ENCODE measurements around the gene FBXO15. TPM values are rescaled to one million over a fixed set of nuclear protein-coding genes. Genes with fewer than 3 reads are reported as not detected.

FBXO15 gene
- total RNA-seq, 1 experiment from 2014 or later, result not detected

DNA sequence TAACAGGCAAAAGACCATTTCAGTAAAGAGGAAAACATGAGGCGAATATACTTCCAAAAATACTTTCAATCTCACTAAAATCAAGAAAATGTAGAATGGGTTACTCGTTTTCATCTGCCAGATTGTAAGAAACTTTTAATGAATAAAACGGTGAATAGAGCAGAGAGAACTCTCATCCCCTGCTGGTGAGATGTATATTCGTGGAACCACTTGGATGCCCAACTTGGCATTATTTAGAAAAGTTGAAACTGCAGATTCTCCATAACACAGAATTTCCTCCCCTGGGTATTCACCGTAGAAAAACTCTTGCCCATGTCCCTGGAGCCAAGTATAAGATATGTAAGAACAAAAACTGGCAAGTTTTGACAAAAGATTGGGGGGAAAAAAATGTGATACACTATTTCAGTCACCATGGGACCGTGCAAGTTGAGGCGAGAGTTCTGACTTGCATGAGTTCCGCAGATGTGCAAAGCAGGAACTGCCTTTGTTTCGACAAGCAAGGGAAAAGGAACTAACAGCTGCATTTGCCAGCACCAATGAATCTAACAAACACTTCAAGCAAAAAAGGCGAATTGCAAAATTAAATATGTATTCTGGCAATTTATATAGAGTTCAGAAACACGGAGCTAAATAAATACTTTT, 15.5 kb upstream of the FBXO15 start:
- no peak for DNase-seq (ENCODE audit: low spot score)
- in situ Hi-C loops (cut with HindIII; ENCODE audit: low sequenced_read_pairs), result no loop called here

- in situ Hi-C loops (cut with HindIII; ENCODE audit: low sequenced_read_pairs), result no loop called here
- DNase-seq (ENCODE audit: low spot score), result no peak
Measured at GRCh38 chr18:74155276-74155675, 7.6 kb upstream of the FBXO15 start.

DNA sequence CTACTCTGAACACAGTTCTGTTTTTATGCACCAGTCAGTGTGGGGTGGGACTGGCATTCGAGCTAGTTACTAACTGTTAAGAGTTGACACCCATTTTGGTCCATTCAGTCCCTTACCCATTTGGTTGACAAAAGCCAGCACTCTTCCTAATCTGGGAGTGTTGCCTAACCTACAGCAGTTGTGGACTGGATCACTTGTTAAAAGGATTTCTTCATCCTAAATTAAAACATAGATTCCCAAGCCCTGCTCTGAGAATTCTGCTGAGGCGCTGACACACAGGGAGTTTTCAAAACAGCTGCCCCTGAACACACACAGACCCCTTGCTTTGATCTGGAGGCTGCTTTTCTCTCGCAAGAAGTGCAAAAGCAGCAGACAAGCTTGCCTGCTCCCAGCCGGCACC, 7.1 kb upstream of the FBXO15 start:
- DNase-seq (ENCODE audit: low spot score), result no peak
- in situ Hi-C loops (cut with HindIII; ENCODE audit: low sequenced_read_pairs), result no loop called here

DNA sequence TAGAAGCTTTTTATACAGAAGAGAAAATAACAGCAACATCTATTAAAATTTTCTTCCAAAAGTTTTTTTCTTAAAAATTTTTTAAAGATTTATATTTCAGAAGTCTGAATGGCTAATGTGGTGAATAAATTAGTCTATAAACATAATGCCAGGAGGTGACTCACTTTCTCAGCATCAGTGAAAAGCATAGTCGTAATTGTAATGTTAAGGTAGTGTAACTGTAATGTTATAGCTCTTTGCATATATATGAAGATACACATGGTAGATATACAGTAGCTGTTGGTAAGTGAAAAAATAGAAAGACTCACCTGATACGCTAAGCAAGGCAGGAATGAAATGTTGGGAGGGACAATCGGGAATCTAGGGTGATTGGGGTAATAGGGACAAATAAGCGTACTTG, 6.2 kb upstream of the FBXO15 start:
- DNase-seq (ENCODE audit: low spot score), result no peak
- in situ Hi-C loops (cut with HindIII; ENCODE audit: low sequenced_read_pairs), result no loop called here

DNA sequence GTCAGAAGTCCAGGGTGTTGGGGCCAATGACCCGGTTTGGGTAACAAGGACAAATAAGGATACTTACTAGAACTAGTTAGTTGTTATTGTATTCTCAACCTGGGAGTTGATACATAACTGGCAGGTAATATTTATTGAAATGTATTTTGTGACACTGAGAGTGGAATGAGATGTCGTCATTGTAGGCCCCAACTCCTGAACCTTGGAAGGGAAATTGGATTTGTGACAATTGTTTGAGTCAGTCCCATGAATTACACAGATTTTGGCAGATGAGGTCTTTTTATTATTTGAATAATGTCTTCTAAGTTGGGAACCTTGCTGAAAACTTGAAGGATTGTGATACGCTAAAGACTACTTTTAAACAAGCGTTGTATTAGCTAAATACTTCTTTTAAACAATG, 5.7 kb upstream of the FBXO15 start:
- no peak for DNase-seq (ENCODE audit: low spot score)
- in situ Hi-C loops (cut with HindIII; ENCODE audit: low sequenced_read_pairs), result no loop called here

- in situ Hi-C loops (cut with HindIII; ENCODE audit: low sequenced_read_pairs), result no loop called here
Measured at GRCh38 chr18:74152857-74153256, 5.2 kb upstream of the FBXO15 start.

DNA sequence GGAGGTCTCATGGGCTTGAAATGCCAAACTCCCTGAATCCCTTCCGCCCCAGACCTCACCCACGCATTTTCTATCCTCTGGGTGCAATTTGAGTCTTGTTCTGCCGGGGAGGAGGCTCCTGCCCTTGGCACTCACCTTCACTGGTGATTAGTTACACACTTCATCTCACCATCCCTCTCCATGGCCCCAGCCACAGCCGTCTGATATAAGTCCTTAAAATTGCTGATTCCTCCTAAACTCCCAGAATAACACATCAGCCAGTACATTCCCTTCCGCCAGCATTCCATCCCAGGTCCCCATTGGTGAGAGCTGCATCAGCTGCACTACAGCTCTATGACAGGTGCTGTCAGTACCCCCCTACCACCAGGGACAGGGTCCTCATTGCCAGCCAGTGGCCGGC, 4.6 kb upstream of the FBXO15 start:
- in situ Hi-C loops (cut with HindIII; ENCODE audit: low sequenced_read_pairs), result no loop called here

More at GRCh38 chr18:74152857-74153256, 5.2 kb upstream of the FBXO15 start:
- DNase-seq (ENCODE audit: low spot score), result no peak

GRCh38 chr18:74149878-74150277, 2.2 kb upstream of the FBXO15 start:
- DNase-seq (ENCODE audit: low spot score), result no peak
- in situ Hi-C loops (cut with HindIII; ENCODE audit: low sequenced_read_pairs), result no loop called here

More for the DNA sequence above, 4.6 kb upstream of the FBXO15 start:
- DNase-seq (ENCODE audit: low spot score), result no peak

GRCh38 chr18:74148543-74149070, 973 bp upstream of the FBXO15 start:
- in situ Hi-C loops (cut with HindIII; ENCODE audit: low sequenced_read_pairs), result no loop called here
- no peak for DNase-seq (ENCODE audit: low spot score)

GRCh38 chr18:74147491-74147778, 199 bp downstream of the FBXO15 start:
- in situ Hi-C loops (cut with HindIII; ENCODE audit: low sequenced_read_pairs), result no loop called here
- DNase-seq (ENCODE audit: low spot score), result no peak

GRCh38 chr18:74146756-74147155, 878 bp downstream of the FBXO15 start:
- in situ Hi-C loops (cut with HindIII; ENCODE audit: low sequenced_read_pairs), result no loop called here
- no peak for DNase-seq (ENCODE audit: low spot score)

GRCh38 chr18:74142252-74142651, 5.4 kb downstream of the FBXO15 start:
- DNase-seq (ENCODE audit: low spot score), result no peak
- in situ Hi-C loops (cut with HindIII; ENCODE audit: low sequenced_read_pairs), result no loop called here

DNA sequence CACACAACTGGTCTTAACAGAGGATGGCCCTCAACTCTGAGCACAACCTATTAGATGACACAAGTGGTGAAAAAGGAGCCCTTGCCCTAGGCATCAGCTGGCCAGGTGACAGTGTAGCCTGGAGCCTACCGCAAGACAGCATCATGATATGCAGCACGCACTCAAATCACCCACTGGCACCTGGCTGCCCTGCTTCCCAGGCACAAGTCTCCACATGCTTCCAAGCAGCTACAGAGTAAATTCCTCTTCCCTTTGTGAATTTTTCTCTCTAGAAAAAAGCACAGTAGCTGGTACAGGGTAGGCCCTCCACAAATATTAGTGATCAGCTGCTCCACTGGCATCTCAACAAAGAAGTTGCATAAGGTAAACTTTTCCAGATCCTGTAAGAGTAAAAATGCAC, 6.0 kb downstream of the FBXO15 start:
- no peak for DNase-seq (ENCODE audit: low spot score)
- in situ Hi-C loops (cut with HindIII; ENCODE audit: low sequenced_read_pairs), result no loop called here

DNA sequence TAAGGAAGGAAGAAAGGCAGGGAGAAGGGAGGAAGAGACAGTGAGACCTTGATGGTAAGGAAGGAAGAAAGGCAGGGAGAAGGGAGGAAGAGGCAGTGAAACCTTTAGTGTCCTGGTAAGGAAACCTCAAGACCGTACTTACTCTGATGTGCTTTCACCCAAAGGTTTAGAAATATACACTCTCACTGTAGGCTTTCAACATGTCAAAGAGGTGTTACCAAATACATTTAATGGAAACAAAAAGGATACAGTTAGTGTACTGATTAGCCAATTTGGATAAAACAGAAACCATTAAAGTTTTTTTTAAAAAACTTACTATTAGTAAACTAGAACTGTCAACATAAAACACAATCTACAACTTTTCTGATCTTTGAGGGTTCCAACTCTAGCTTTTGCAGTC, 7.1 kb downstream of the FBXO15 start:
- no peak for DNase-seq (ENCODE audit: low spot score)
- in situ Hi-C loops (cut with HindIII; ENCODE audit: low sequenced_read_pairs), result no loop called here

DNA sequence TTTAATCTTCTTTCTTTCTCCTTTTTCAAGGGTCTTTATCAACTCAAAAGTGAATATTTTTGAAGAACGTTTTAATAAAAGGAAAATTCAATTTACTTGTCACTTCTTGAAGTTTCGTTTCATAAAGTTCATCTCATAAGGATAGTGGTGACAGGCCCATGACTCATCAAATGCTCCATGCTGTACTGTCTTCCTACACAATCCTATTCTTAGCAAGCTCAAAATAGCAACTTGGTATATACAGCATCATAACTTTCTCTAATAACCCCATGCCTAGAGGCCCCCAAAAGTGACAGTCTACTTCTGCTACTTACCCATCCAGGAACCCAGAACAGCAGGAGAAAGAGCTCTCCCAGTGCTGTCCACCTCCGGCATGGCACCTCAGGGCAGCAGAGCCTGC, 7.7 kb downstream of the FBXO15 start:
- no peak for DNase-seq (ENCODE audit: low spot score)
- in situ Hi-C loops (cut with HindIII; ENCODE audit: low sequenced_read_pairs), result no loop called here

DNA sequence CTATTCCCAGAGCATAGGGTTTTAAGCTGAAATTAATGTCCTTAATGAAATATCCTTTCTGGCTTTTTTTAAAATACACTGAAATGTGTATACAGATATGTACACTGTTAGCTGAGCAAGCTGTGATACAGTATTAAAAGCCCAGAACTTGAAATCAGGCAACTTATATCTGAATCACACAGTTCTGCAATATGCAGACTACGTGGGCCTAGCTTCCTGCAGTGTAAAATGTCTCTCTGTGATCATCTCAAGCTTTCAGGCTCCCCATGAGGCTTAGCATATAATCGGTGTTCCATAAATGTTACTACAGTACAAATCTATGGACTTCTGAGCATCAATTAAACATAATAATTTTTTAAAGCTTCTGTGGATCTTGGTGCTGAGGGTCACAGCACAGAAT, 8.2 kb downstream of the FBXO15 start:
- no peak for DNase-seq (ENCODE audit: low spot score)
- in situ Hi-C loops (cut with HindIII; ENCODE audit: low sequenced_read_pairs), result no loop called here

DNA sequence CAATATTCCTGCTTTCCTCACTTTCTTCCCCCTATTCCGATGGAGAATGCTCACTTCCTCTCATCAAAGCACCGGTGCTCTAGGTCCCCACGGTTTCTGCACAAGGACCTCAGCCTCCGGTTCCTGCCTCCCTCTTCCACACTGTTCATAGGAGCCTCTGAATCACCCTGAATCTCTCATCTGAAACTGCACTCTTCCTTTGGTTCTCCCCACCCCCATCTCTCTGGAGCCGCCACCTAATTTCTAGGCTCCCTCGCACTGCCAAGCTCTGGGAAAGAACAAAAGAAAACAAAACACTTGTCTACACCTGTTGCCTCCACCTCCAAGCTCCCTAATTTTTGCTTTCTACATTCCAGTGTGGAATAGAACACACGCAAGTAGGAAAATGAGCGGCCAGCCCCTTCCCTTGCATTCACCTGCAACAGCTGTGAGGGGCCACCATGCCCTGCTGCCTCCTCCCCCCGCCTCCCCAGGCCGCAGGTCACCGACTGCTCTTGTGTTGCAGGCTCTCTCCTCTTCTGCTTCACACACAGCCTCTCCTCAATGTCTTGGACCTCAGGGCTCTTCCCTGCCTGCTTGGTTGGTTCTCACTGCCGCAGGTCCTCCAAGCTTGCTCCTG, 9.6 kb downstream of the FBXO15 start:
- no peak for DNase-seq (ENCODE audit: low spot score)
- in situ Hi-C loops (cut with HindIII; ENCODE audit: low sequenced_read_pairs), result no loop called here

- in situ Hi-C loops (cut with HindIII; ENCODE audit: low sequenced_read_pairs), result no loop called here
Measured at GRCh38 chr18:74132201-74132600, 15.4 kb downstream of the FBXO15 start.

DNA sequence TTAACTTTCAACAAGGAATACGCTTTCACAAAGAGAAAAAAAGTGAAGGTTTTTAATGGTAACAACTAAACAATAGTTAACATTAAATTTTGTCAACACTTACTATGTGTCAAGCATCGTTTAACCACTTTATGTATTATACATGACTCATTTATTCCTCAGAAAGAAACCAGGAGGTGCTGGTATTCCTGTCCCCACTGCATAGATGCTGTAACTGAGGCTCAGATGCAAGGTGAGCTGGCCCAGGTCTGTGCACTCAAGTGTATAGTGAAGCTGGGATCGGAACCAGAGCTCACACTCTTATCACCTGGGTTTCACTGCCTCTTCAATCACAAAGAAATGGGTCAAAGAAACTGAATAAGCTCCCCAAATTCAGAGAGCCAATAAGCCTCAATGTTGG, 16.5 kb downstream of the FBXO15 start:
- in situ Hi-C loops (cut with HindIII; ENCODE audit: low sequenced_read_pairs), result no loop called here
- DNase-seq (ENCODE audit: low spot score), result no peak

More at GRCh38 chr18:74132201-74132600, 15.4 kb downstream of the FBXO15 start:
- DNase-seq (ENCODE audit: low spot score), result no peak

GRCh38 chr18:74128159-74128558, 19.5 kb downstream of the FBXO15 start:
- in situ Hi-C loops (cut with HindIII; ENCODE audit: low sequenced_read_pairs), result no loop called here
- DNase-seq (ENCODE audit: low spot score), result no peak

Data from G401 (cell line).